Measurements from ENCODE around the gene SCAF1.
"Not testable (repeated sequence)": the region's sequence is repeated elsewhere in the genome, so short reads cannot be mapped to it uniquely, and the experiment has no call there.

Gene SCAF1

GRCh38 chr19:49616532-49616931 is 25.5 kb upstream of the SCAF1 start:
- DNase-seq (ENCODE audit: low read depth, low spot score), result no peak

GRCh38 chr19:49616945-49617344 is 25.1 kb upstream of the SCAF1 start:
- DNase-seq (ENCODE audit: low read depth, low spot score), result no peak

DNA sequence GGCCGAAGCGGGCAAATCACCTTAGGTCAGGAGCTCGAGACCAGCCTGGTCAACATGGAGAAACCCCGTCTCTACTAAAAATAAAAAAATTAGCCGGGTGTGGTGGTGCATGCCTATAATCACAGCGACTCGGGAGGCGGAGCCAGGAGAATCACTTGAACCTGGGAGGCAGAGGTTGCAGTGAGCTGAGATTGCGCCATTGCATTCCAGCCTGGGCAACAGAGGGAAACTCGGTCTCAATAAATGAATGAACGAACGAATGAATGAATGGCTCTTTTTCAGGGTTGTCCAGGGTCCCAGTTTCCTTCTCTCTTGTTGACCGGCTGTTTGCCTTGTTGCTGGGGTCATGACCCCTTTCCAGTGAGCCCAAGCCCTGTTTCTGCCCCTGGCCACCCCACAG is 24.1 kb upstream of the SCAF1 start:
- DNase-seq (ENCODE audit: low read depth, low spot score), result not testable (repeated sequence)

GRCh38 chr19:49624967-49625910 is 16.8 kb upstream of the SCAF1 start:
- no peak for DNase-seq (ENCODE audit: low read depth, low spot score)

DNA sequence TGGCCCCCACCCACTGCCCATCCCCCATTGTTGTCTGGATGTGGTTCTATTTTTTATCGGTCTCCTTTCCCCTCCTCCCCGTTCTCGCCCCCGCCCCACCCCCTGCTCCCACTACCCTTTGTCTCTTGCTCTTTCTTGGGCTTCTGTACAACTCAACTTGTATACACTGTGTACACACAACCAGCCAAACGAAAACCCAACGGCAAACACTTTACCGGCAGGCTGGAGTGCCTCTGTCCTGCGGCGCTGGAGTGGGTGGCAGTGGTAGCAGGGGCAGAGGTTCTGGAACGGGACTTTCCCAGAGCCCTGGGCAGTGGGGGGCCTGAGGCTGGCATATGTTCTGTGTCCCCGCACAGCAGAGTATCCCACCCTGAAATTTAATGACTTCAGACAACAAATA is 15.8 kb upstream of the SCAF1 start:
- no peak for DNase-seq (ENCODE audit: low read depth, low spot score)

DNA sequence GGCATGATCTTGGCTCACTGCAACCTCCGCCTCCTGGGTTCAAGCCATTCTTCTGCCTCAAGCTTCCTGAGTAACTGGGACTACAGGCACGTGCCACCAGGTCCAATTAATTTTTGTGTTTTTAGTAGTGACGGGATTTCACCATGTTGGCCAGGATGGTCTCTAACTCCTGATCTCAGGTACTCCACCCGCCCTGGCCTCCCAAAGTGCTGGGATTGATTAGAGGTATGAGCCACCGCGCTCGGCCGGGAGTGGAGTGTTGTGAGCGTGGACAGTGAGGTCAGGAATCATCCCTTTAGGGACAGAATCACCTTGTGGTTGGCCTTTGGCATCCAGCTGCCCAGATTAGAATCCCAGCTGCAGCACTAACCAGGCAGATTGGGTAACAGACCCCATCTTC is 12.3 kb upstream of the SCAF1 start:
- no peak for DNase-seq (ENCODE audit: low read depth, low spot score)

DNA sequence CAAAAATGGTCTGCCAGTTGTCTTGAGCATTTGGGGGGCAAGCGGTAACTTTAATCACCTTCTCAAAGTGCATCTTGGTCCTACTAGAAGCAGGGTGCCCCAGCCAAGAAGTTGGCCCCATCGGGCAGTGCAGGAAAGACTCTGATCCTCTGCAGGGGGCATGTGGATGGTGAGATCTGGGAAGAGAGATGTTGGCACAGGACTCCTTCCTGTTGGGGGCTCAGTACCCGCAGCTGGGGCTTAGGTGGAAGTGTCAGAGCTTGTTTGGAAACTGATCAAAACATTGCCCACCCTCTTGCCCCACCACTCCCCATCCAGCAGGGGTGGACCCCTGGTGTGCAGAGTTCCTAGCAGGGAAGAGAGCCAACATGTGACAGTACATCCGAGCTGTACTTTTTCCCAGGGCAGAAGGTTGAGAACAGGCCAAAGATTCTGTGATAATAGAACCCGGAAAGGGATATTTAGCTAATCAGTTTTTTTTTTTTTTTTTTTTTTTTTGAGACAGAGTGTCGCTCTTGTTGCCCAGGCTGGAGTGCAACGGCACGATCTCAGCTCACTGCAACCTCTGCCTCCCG is 10.9 kb upstream of the SCAF1 start:
- no peak for DNase-seq (ENCODE audit: low read depth, low spot score)

DNA sequence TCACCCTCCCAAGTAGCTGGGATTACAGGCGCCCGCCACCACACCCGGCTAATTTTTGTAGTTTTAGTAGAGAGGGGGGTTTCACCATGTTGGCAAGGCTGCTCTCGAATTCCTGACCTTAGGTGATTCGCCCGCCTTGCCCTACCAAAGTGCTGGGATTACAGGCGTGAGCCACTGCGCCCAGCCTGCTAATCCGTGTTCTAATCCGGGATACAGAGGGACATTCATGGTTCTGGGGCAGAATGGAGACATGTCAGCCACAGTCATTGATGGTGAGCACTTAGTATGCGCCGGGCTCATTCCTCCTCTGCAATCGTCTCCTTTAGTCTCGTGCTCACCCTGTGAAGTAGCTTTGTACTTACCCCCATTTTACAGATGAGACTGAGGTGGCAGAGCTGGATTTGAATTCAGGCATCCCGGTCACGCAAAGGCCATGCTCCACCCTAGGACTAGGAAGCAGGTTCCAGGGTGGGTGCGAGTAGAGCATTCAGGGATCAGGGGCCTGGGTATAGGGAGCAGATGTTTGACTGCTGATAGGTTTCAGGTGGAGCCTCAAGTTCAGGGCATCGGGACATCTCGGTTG is 10.3 kb upstream of the SCAF1 start:
- DNase-seq (ENCODE audit: low read depth, low spot score), result no peak

- DNase-seq (ENCODE audit: low read depth, low spot score), result no peak
These were observed 9.4 kb upstream of the SCAF1 start for GRCh38 chr19:49632576-49632975.

- peak; percentile 45 for DNase-seq (ENCODE audit: low read depth, low spot score)
These were observed 8.7 kb upstream of the SCAF1 start for GRCh38 chr19:49633273-49633672.

DNA sequence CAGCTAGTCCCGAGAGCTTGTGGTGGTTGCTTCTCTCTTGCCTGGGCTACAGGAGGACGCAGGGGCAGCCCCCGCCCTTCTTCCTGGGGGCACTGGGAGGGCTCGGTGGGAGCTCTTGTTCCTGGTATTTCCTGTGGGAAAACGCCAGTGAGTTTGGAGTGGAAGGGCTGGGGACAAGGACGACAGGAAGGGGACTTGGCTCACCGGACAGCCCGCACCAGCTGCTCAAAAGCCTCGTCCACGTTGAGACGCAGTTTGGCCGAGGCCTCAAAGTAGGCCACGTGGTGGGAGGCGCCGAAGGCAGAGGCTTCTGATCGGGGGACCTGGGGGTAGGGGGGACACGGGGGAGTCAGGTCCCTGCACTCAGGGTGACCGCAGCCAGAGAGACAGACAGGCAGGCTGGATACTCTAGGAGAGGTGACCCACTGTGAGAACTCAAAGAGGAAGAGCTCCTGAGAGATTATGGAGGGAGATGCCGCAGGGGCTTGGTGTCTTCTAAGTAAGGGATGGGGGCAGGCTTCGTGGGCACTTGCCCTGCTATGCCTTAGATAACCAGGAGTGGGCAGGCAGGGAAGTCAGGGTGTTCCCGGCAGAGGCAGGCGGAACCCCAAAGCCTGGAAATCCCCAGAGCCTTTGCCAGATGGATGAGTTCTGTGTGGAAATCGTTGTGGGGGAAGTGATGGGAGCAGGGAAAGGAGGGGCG is 6.3 kb upstream of the SCAF1 start:
- DNase-seq (ENCODE audit: low read depth, low spot score), result no peak

DNA sequence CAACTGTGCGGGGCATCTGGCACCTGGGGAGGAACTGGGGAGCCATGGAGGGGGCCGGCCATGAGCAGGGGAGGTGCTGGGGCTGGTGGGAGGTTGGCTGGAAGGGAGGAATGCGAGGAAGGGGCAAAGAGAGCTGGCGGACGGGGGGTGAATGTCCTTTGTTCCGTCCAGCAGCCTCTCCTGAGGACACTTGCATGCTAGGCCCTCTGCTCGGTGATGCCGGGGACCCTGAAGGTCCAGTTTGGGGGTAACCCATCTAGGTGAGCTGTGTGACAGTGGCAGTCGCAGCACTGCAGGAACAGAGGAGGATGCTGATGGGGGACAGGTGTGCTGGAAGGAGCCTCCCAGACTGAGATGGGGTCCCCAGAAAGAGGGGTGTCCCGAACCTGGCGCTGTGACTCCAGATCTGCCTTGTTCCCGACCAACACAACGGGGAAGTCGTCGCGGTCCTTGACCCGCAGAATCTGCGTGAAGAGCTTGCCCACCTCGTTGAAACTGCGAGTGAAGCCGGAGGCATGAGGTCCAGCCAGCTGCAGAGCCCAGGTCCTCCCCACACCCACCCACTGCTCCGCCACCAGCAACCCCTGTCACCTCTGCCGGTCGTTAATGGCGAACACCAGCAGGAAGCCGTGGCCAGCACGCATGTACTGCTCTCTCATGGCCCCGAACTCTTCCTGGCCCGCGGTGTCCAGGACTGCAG is 5.6 kb upstream of the SCAF1 start:
- no peak for DNase-seq (ENCODE audit: low read depth, low spot score)

DNA sequence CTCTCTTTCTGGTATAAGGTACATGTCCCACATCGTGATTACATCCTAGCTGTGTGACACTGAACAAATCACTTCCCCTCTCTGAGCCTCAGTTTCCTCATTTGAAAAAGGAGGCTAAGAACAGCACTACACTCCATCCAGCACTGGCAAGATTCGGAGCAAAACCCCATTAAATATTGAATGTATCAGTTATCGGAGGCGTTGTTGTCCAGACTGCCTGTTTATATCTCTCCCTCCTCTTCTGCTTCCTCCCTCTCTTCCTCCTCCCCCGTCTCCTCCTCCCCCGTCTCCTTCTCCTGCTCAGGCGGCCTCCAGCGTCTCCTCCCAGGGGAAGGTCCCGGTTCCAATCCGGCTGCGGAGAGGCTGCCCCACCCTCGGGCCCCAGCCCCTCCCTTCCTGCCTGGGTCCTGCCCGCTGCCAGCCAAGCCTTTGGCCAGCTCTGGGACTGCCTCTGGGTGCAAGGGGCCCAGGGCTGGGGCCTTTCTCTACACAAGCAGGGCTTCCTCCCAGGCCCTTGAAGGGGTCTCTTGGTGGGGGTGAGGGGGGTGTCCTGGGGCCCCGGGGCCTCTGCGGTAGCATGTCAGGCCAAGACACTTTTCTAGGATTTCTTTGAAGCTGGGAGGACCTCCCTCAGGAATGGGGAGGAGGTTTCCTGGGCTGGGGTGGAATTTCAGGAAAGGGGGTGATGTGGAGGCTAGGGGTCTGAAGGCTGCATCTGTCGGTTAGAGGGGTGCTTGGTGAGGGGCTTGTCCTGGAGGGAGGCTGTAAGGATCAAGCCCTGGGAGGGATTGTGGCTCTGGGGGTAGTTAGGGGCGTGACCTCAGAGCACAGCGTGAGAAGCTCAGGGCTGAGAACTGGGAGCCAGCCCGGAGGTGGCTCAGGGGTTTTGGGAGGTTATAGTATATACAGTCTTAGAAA is 3.9 kb upstream of the SCAF1 start:
- DNase-seq (ENCODE audit: low read depth, low spot score), result peak; percentile 68

- DNase-seq (ENCODE audit: low read depth, low spot score), result no peak
These were observed 2.5 kb upstream of the SCAF1 start for GRCh38 chr19:49639401-49640112.

GRCh38 chr19:49640113-49640898 is 1.7 kb upstream of the SCAF1 start, which contains the start of gene RRAS:
RRAS (minus strand) TSS chr19:49640143; CDS start chr19:49640098, 45 bp downstream.
- DNase-seq (ENCODE audit: low read depth, low spot score), result peak; percentile 100

- DNase-seq (ENCODE audit: low read depth, low spot score), result peak; percentile 50
These were observed 555 bp downstream of the SCAF1 start for GRCh38 chr19:49642492-49643035.

DNA sequence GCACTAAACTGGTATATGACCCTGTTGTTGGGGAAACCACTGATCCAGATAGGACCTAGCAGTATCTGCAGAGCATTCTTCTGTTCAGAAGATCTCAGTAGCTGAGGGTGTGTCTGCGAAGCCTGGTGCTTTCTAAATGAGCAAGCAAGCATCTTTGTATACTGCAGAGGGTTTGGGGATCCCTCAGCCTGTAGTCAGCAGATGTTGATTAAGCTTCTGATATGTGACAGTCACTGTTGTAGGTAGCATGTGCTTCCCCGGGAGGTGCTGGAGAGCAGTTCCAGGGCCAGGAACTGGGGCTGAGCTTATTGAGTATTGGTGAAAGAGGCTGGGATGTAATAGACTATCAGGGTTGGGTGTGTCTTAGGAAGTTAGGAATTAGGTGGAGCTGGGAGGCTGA is 1.5 kb downstream of the SCAF1 start:
- DNase-seq (ENCODE audit: low read depth, low spot score), result no peak

- no peak for DNase-seq (ENCODE audit: low read depth, low spot score)
These were observed 3.6 kb downstream of the SCAF1 start for GRCh38 chr19:49645592-49645991.

DNA sequence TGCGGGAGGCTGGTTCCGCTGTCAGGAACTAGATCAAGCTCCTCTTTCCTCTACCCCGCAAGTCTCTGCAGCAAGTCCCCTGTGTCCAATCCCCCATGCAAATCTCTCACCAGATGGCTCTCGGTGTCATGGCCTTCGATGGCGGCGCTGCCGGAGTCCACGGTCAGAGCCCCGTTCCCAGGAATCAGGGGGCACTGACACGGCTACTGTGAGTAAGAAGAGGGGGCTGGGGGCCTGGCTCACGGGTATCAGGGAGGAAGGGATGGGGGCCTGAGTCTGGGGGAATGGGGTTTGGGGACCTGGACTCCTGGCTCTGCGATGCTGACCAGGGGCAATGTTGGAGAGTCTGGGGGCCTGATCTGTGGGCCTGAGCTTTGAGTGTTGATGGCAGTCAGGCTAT is 4.0 kb downstream of the SCAF1 start:
- DNase-seq (ENCODE audit: low read depth, low spot score), result no peak
